ENCODE data around the gene CDKN2AIPNL.

The CDKN2AIPNL gene

GRCh38 chr5:134453016-134453415, 41.3 kb upstream of the CDKN2AIPNL start:
- Histone ChIP-seq H3K27ac (ENCODE audit: low read length) (no peak overlapping the region), H3K9ac (ENCODE audit: low read length) (no peak overlapping the region), H2AFZ (ENCODE audit: low read depth, low read length) (no peak overlapping the region), H3K9me3 (ENCODE audit: insufficient read depth, low read length) (no peaks in the 10 kb centered on the region), H4K20me1 (ENCODE audit: insufficient read depth, low read length) (no peaks in the 10 kb centered on the region), H3K79me2 (ENCODE audit: low read length) (no peaks in the 10 kb centered on the region), H3K36me3 (replicated peaks; ENCODE audit: low read depth, low read length) (no peaks in the 10 kb centered on the region), H3K4me3 (ENCODE audit: low read length) (no peak overlapping the region), H3K4me2 (ENCODE audit: low read length) (no peak overlapping the region), H3K27me3 (ENCODE audit: low read depth, low read length) (no peaks in the 10 kb centered on the region), H3K4me1 (ENCODE audit: low read length) (no peaks in the 10 kb centered on the region)
- no peak for TF ChIP-seq CTCF (IDR thresholded peaks at IDR 0.05; ENCODE audit: low read depth, low read length)
- no peak for TF ChIP-seq EZH2phosphoT487 (IDR thresholded peaks at IDR 0.05; ENCODE audit: low read depth)

- Histone ChIP-seq H3K36me3 (replicated peaks; ENCODE audit: low read depth, low read length) (no peaks in the 10 kb centered on the region), H3K9ac (ENCODE audit: low read length) (no peak overlapping the region), H3K9me3 (ENCODE audit: insufficient read depth, low read length) (no peaks in the 10 kb centered on the region), H3K79me2 (ENCODE audit: low read length) (no peaks in the 10 kb centered on the region), H3K4me2 (ENCODE audit: low read length) (no peak overlapping the region), H2AFZ (ENCODE audit: low read depth, low read length) (no peak overlapping the region), H3K4me1 (ENCODE audit: low read length) (no peaks in the 10 kb centered on the region), H4K20me1 (ENCODE audit: insufficient read depth, low read length) (no peaks in the 10 kb centered on the region), H3K4me3 (ENCODE audit: low read length) (no peak overlapping the region), H3K27ac (ENCODE audit: low read length) (no peak overlapping the region), H3K27me3 (ENCODE audit: low read depth, low read length) (no peaks in the 10 kb centered on the region)
- no peak for TF ChIP-seq EZH2phosphoT487 (IDR thresholded peaks at IDR 0.05; ENCODE audit: low read depth)
- no peak for TF ChIP-seq CTCF (IDR thresholded peaks at IDR 0.05; ENCODE audit: low read depth, low read length)
Observed at GRCh38 chr5:134451936-134452505, 40.3 kb upstream of the CDKN2AIPNL start.

- Histone ChIP-seq H3K27ac (ENCODE audit: low read length) (no peak overlapping the region), H2AFZ (ENCODE audit: low read depth, low read length) (no peak overlapping the region), H3K36me3 (replicated peaks; ENCODE audit: low read depth, low read length) (no peaks in the 10 kb centered on the region), H3K4me3 (ENCODE audit: low read length) (no peak overlapping the region), H3K27me3 (ENCODE audit: low read depth, low read length) (no peaks in the 10 kb centered on the region), H3K4me1 (ENCODE audit: low read length) (no peaks in the 10 kb centered on the region), H4K20me1 (ENCODE audit: insufficient read depth, low read length) (no peaks in the 10 kb centered on the region), H3K4me2 (ENCODE audit: low read length) (no peak overlapping the region), H3K9ac (ENCODE audit: low read length) (no peak overlapping the region), H3K9me3 (ENCODE audit: insufficient read depth, low read length) (no peaks in the 10 kb centered on the region), H3K79me2 (ENCODE audit: low read length) (no peaks in the 10 kb centered on the region)
- TF ChIP-seq EZH2phosphoT487 (IDR thresholded peaks at IDR 0.05; ENCODE audit: low read depth) (no peak), CTCF (IDR thresholded peaks at IDR 0.05; ENCODE audit: low read depth, low read length) (no peak)
Observed at GRCh38 chr5:134451225-134451935, 39.7 kb upstream of the CDKN2AIPNL start.

- Histone ChIP-seq H3K4me2 (ENCODE audit: low read length) (no peak overlapping the region), H3K9me3 (ENCODE audit: insufficient read depth, low read length) (no peaks in the 10 kb centered on the region), H3K36me3 (replicated peaks; ENCODE audit: low read depth, low read length) (no peaks in the 10 kb centered on the region), H2AFZ (ENCODE audit: low read depth, low read length) (no peak overlapping the region), H3K27ac (ENCODE audit: low read length) (no peak overlapping the region), H3K27me3 (ENCODE audit: low read depth, low read length) (no peaks in the 10 kb centered on the region), H3K4me1 (ENCODE audit: low read length) (peaks cover 10% of the 10 kb centered on the region), H3K79me2 (ENCODE audit: low read length) (no peaks in the 10 kb centered on the region), H4K20me1 (ENCODE audit: insufficient read depth, low read length) (no peaks in the 10 kb centered on the region), H3K9ac (ENCODE audit: low read length) (no peak overlapping the region), H3K4me3 (ENCODE audit: low read length) (no peak overlapping the region)
- no peak for TF ChIP-seq CTCF (IDR thresholded peaks at IDR 0.05; ENCODE audit: low read depth, low read length)
- TF ChIP-seq EZH2phosphoT487 (IDR thresholded peaks at IDR 0.05; ENCODE audit: low read depth), result no peak
Observed at GRCh38 chr5:134450374-134450773, 38.7 kb upstream of the CDKN2AIPNL start.
